HCT116 (cell line): ENCODE data around the gene SCN1A. TPM values are rescaled to one million over a fixed set of nuclear protein-coding genes. Genes with fewer than 3 reads are reported as not detected.

Experiments
- ATAC-seq: fragments of 200-7000 bp; cut with Tn5 transposase; 2 replicates; pipeline ENCODE4 v1.9.1; 2020; ENCODE audit warnings: mild to moderate bottlenecking, moderate library complexity
- BruUV-seq: library from RNA; stranded (reverse); fragments of 400-500 nt; replicated peaks from 2 replicates; lab custom pipeline; 2021; lab: Mats Ljungman, UMichigan
- CTCF ChIA-PET: fragments of 300-600 bp; sonication (Branson Sonifier 250); formaldehyde crosslinking; loops from one replicate; lab custom pipeline; 2021; ENCODE audit warnings: antibody characterized with exemption; lab: Charles Lee
- POLR2A ChIA-PET: fragments of 300-600, 350-600 bp; sonication (Branson Sonifier 250); formaldehyde crosslinking; loops from one replicate; lab custom pipeline; 2021; ENCODE audit warnings: antibody characterized with exemption; lab: Charles Lee
- RAD21 ChIA-PET, 2 experiments: fragments of 300-600 bp; sonication (Branson Sonifier 250); formaldehyde crosslinking; loops; one replicate each; lab custom pipeline; 2023; ENCODE audit warnings: low total read pairs in 2 of 2; ENCODE audit not compliant: uncharacterized antibody in 2 of 2, unreplicated experiment in 2 of 2, low non-redundant PET in 1 of 2; lab: Charles Lee
- DNase-seq: peaks from one replicate; pipeline ENCODE4 v3.0.0-alpha.2; 2010; ENCODE audit warnings: low read depth, low spot score
- H2AFZ ChIP-seq: fragments of 200-600 bp; shearing (Covaris generic), sonication (generic); 2 replicates; pipeline ENCODE4 v1.6.1; 2017; ENCODE audit warnings: low read depth, mixed run types, mixed read lengths, antibody characterized with exemption, low read length; ENCODE audit not compliant: poor library complexity, severe bottlenecking
- H3K27ac ChIP-seq: 2 replicates; pipeline ENCODE4 v1.5.1; 2012; ENCODE audit warnings: low read depth, low read length
- H3K27me3 ChIP-seq: fragments of 200-600 bp; sonication (generic); 2 replicates; pipeline ENCODE4 v1.6.1; 2016; ENCODE audit warnings: mixed run types, low read length, mixed read lengths; ENCODE audit not compliant: insufficient read depth
- H3K36me3 ChIP-seq, 2 experiments: fragments of 200-500 bp in 1 of 2; fragments of 200-600 bp in 1 of 2; sonication (Bioruptor generic) in 1 of 2; sonication (generic) in 1 of 2; 2 replicates each; pipeline versions ENCODE4 v1.5.1 to v1.6.1; 2014 to 2016; ENCODE audit warnings: low read length in 2 of 2, inconsistent platforms in 1 of 2, mixed read lengths in 1 of 2, mixed run types in 1 of 2; ENCODE audit not compliant: insufficient read depth in 2 of 2, control insufficient read depth in 1 of 2
- H3K4me1 ChIP-seq, 2 experiments: fragments of 200-600 bp in 1 of 2; sonication (generic) in 1 of 2; 2 replicates each; pipeline versions ENCODE4 v1.5.1 to v1.6.1; 2012 to 2017; ENCODE audit warnings: low read length in 2 of 2, inconsistent platforms in 1 of 2, mild to moderate bottlenecking in 1 of 2, mixed read lengths in 1 of 2, mixed run types in 1 of 2, moderate library complexity in 1 of 2; ENCODE audit not compliant: insufficient read depth in 2 of 2, control insufficient read depth in 1 of 2
- H3K4me2 ChIP-seq: fragments of 200-600 bp; sonication (generic); 2 replicates; pipeline ENCODE4 v1.6.1; 2017; ENCODE audit warnings: mixed run types, low read length, mixed read lengths
- H3K4me3 ChIP-seq, 2 experiments: fragments of 200-600 bp in 1 of 2; sonication (generic) in 1 of 2; replicated peaks in 1 of 2; 2 replicates each; pipeline ENCODE4 v1.5.1; 2011 to 2016; ENCODE audit warnings: low read length in 2 of 2, control low read depth in 1 of 2, low read depth in 1 of 2, mild to moderate bottlenecking in 1 of 2, mixed read lengths in 1 of 2, mixed run types in 1 of 2
- H3K79me2 ChIP-seq: fragments of 200-600 bp; sonication (generic); 2 replicates; pipeline ENCODE4 v1.6.1; 2017; ENCODE audit warnings: mild to moderate bottlenecking, mixed run types, low read length, moderate library complexity, mixed read lengths; ENCODE audit not compliant: insufficient read depth
- H3K9ac ChIP-seq: fragments of 200-600 bp; sonication (generic); 2 replicates; pipeline ENCODE4 v1.6.1; 2016; ENCODE audit warnings: low read length, mixed read lengths
- H3K9me2 ChIP-seq: fragments of 200-600 bp; sonication (generic), shearing (Covaris generic); 2 replicates; pipeline ENCODE4 v1.6.1; 2017; ENCODE audit warnings: mixed run types, mild to moderate bottlenecking, moderate library complexity; ENCODE audit not compliant: insufficient read depth
- H3K9me3 ChIP-seq, 2 experiments: fragments of 200-500 bp in 1 of 2; fragments of 200-600 bp in 1 of 2; sonication (Bioruptor generic) in 1 of 2; sonication (generic) in 1 of 2; 2 replicates each; pipeline ENCODE4 v1.6.1; 2014 to 2017; ENCODE audit warnings: low read length in 2 of 2, mixed read lengths in 2 of 2, inconsistent platforms in 1 of 2, low read depth in 1 of 2, mild to moderate bottlenecking in 1 of 2, mixed run types in 1 of 2, moderate library complexity in 1 of 2; ENCODE audit not compliant: control insufficient read depth in 1 of 2, insufficient read depth in 1 of 2
- H4K20me1 ChIP-seq: fragments of 200-600 bp; sonication (generic), shearing (Covaris generic); 2 replicates; pipeline ENCODE4 v1.6.1; 2017; ENCODE audit warnings: mixed run types, mild to moderate bottlenecking, moderate library complexity; ENCODE audit not compliant: insufficient read depth
- CBX3 ChIP-seq: IDR thresholded peaks from 2 replicates; pipeline ENCODE4 v1.6.1; 2012; ENCODE audit warnings: low read depth
- CEBPB ChIP-seq: IDR thresholded peaks from 2 replicates; pipeline ENCODE4 v1.6.1; 2012; ENCODE audit warnings: low read depth
- EGR1 ChIP-seq: IDR thresholded peaks from 2 replicates; pipeline ENCODE4 v1.6.1; 2012; ENCODE audit warnings: low read depth
- EZH2 ChIP-seq: fragments of 200-600 bp; sonication (generic); IDR thresholded peaks from 2 replicates; pipeline ENCODE4 v1.6.1; 2017; ENCODE audit warnings: antibody characterized with exemption, mixed run types
- EZH2phosphoT487 ChIP-seq: fragments of 200-600 bp; IDR thresholded peaks from 2 replicates; pipeline ENCODE4 v1.6.1; 2018; ENCODE audit warnings: antibody characterized with exemption, borderline replicate concordance
- JUND ChIP-seq: IDR thresholded peaks from 2 replicates; pipeline ENCODE4 v1.6.1; 2012
- POLR2AphosphoS5 ChIP-seq: IDR thresholded peaks from 2 replicates; pipeline ENCODE4 v1.6.1; 2011; ENCODE audit warnings: mild to moderate bottlenecking, low read depth, low read length, moderate library complexity
- RAD21 ChIP-seq: IDR thresholded peaks from 2 replicates; pipeline ENCODE4 v1.6.1; 2012; ENCODE audit warnings: low read depth, mild to moderate bottlenecking
- TCF7L2 ChIP-seq: IDR thresholded peaks from 2 replicates; pipeline ENCODE4 v1.7.0; 2011; ENCODE audit warnings: borderline replicate concordance, inconsistent platforms; ENCODE audit not compliant: insufficient read depth, insufficient read length; ENCODE audit errors: extremely low read depth
- YY1 ChIP-seq: IDR thresholded peaks from 2 replicates; pipeline ENCODE4 v1.6.1; 2011; ENCODE audit warnings: low read length, low read depth, moderate library complexity, mild to moderate bottlenecking; ENCODE audit not compliant: insufficient replicate concordance; ENCODE audit errors: extremely low read depth
- ZNF274 ChIP-seq: fragments of 200-500 bp; sonication (Bioruptor generic); IDR thresholded peaks from 2 replicates; pipeline ENCODE4 v1.6.1; 2014; ENCODE audit warnings: mild to moderate bottlenecking, low read depth, low read length, inconsistent platforms
- intact Hi-C: fragments of 100-400 bp; cut with micrococcal nuclease; formaldehyde crosslinking; loops from 2 replicates; pipeline ENCODE4 v1.10.0; 2022
- total RNA-seq: library from RNA; stranded (reverse); gene quantifications from one replicate; pipeline ENCODE4 v1.2.1, GENCODE V29; 2021; ENCODE audit not compliant: unreplicated experiment
- TF ChIP-seq, protein P1 (sequence below), 3 experiments: fragments of 200-600 bp in 1 of 3; sonication (generic) in 1 of 3; IDR thresholded peaks in 2 of 3; conservative IDR thresholded peaks in 1 of 3; 2 replicates each; pipeline ENCODE4 v1.5.1; 2012 to 2017; ENCODE audit warnings: low read depth in 2 of 3, low read length in 2 of 3, antibody characterized with exemption in 1 of 3, borderline replicate concordance in 1 of 3, control low read depth in 1 of 3, mild to moderate bottlenecking in 1 of 3, mixed read lengths in 1 of 3, mixed run types in 1 of 3, moderate library complexity in 1 of 3; ENCODE audit not compliant: insufficient read depth in 1 of 3
- TF ChIP-seq, protein P2 (sequence below): IDR thresholded peaks from 2 replicates; pipeline ENCODE4 v1.6.1; 2012
- TF ChIP-seq, protein P3 (sequence below): IDR thresholded peaks from 2 replicates; pipeline ENCODE4 v1.6.1; 2011; ENCODE audit warnings: mild to moderate bottlenecking, low read length, moderate library complexity; ENCODE audit not compliant: insufficient replicate concordance; ENCODE audit errors: extremely low read depth

The SCN1A gene
- total RNA-seq, 1 experiment from 2014 or later = not detected

DNA sequence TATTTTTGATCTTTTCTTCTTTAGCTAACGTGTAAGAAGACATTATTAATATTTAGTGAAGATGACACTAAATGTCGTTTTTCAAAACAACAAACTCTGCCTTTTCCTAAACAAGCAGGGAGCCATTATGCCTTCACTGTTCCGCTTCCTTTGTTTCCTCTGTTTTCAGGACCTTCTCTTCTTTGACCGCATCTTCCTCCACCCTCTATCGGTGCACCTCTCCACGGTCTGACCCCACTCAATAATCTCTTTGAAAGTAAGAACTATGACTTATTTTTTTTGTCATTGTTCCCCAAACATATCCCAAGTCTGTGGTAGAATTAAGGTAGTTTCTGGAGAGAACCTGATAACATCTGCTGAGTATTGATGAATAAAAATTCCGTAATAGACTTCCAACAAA, 5.8 kb upstream of the SCN1A start:
- BruUV-seq = no TSS peak
- intact Hi-C loops = no loop called here
- no peaks in the 10 kb centered on the region for H3K36me3 ChIP-seq
- RAD21 ChIA-PET = no interaction called here
- CTCF ChIA-PET = no interaction called here
- H2AFZ ChIP-seq = no peak overlapping the region
- ATAC-seq = no peak
- H3K27me3 ChIP-seq = peaks cover 70% of the 10 kb centered on the region
- H3K9ac ChIP-seq = no peak overlapping the region
- no peaks in the 10 kb centered on the region for H3K4me1 ChIP-seq
- H4K20me1 ChIP-seq = no peaks in the 10 kb centered on the region
- H3K4me3 ChIP-seq = no peak overlapping the region
- H3K79me2 ChIP-seq = no peaks in the 10 kb centered on the region
- H3K27ac ChIP-seq = no peak overlapping the region
- POLR2A ChIA-PET = no interaction called here
- H3K9me3 ChIP-seq = no peaks in the 10 kb centered on the region
- no peak for DNase-seq
- TF ChIP-seq POLR2AphosphoS5 (no peak), RAD21 (no peak), EZH2 (no peak), CEBPB (no peak), YY1 (no peak), TCF7L2 (no peak), JUND (no peak), CBX3 (no peak), EGR1 (no peak), EZH2phosphoT487 (no peak), ZNF274 (no peak)
- TF ChIP-seq, protein P1, sequence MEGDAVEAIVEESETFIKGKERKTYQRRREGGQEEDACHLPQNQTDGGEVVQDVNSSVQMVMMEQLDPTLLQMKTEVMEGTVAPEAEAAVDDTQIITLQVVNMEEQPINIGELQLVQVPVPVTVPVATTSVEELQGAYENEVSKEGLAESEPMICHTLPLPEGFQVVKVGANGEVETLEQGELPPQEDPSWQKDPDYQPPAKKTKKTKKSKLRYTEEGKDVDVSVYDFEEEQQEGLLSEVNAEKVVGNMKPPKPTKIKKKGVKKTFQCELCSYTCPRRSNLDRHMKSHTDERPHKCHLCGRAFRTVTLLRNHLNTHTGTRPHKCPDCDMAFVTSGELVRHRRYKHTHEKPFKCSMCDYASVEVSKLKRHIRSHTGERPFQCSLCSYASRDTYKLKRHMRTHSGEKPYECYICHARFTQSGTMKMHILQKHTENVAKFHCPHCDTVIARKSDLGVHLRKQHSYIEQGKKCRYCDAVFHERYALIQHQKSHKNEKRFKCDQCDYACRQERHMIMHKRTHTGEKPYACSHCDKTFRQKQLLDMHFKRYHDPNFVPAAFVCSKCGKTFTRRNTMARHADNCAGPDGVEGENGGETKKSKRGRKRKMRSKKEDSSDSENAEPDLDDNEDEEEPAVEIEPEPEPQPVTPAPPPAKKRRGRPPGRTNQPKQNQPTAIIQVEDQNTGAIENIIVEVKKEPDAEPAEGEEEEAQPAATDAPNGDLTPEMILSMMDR (IDR thresholded peaks at IDR 0.05 in 2 of 3, conservative IDR thresholded peaks at IDR 0.05 in 1 of 3; ENCODE audit: borderline replicate concordance in 1 of 3, insufficient read depth in 1 of 3, low read depth in 2 of 3, low read length in 2 of 3) = no peak
- TF ChIP-seq, protein P2, sequence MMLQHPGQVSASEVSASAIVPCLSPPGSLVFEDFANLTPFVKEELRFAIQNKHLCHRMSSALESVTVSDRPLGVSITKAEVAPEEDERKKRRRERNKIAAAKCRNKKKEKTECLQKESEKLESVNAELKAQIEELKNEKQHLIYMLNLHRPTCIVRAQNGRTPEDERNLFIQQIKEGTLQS = no peak
- TF ChIP-seq, protein P3, sequence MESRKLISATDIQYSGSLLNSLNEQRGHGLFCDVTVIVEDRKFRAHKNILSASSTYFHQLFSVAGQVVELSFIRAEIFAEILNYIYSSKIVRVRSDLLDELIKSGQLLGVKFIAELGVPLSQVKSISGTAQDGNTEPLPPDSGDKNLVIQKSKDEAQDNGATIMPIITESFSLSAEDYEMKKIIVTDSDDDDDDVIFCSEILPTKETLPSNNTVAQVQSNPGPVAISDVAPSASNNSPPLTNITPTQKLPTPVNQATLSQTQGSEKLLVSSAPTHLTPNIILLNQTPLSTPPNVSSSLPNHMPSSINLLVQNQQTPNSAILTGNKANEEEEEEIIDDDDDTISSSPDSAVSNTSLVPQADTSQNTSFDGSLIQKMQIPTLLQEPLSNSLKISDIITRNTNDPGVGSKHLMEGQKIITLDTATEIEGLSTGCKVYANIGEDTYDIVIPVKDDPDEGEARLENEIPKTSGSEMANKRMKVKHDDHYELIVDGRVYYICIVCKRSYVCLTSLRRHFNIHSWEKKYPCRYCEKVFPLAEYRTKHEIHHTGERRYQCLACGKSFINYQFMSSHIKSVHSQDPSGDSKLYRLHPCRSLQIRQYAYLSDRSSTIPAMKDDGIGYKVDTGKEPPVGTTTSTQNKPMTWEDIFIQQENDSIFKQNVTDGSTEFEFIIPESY = no peak
- H3K9me2 ChIP-seq = no peaks in the 10 kb centered on the region
- H3K4me2 ChIP-seq = no peak overlapping the region
